ENCODE results near the gene ITGA3.

DNA sequence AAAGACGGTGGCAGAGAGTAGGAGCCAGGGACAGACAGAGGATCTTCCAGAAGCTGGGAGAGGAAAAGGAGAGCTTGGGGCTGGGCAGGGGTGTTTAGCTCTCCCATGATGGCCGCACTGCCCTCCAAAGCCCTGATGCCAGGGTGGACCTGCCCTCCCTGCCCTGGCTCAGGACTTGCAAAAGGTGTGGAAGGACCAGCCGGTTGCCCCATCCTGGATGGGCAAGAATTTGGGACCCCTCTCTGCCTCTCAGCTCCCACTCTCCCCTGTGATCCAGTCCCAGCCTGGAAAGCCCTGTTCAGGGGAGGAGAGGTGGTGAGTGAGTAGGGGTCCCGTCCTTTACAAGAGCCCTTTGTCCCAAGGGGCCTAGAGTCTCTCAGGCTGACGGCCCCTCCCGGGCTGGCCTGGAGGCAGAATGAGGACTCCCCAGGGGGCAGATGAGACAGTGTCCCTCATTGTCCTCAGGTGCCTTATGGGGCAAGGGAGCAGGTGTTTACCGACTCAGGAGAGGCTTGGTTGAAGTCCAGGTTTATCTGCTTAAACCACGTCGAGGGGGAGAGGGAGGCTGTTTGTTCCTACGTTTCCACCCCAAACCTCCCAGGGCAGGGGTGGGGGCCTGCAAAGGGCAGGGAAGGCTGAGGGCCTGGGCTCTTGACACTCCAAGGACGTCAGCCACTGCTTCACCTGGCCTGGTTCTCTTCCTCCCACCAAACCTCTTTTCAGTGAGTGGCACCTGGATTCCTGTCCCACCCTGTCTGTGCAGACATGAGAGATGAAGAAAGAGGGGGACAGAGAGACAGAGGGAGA is 19.3 kb upstream of the ITGA3 start:
- TF ChIP-seq, protein P1, sequence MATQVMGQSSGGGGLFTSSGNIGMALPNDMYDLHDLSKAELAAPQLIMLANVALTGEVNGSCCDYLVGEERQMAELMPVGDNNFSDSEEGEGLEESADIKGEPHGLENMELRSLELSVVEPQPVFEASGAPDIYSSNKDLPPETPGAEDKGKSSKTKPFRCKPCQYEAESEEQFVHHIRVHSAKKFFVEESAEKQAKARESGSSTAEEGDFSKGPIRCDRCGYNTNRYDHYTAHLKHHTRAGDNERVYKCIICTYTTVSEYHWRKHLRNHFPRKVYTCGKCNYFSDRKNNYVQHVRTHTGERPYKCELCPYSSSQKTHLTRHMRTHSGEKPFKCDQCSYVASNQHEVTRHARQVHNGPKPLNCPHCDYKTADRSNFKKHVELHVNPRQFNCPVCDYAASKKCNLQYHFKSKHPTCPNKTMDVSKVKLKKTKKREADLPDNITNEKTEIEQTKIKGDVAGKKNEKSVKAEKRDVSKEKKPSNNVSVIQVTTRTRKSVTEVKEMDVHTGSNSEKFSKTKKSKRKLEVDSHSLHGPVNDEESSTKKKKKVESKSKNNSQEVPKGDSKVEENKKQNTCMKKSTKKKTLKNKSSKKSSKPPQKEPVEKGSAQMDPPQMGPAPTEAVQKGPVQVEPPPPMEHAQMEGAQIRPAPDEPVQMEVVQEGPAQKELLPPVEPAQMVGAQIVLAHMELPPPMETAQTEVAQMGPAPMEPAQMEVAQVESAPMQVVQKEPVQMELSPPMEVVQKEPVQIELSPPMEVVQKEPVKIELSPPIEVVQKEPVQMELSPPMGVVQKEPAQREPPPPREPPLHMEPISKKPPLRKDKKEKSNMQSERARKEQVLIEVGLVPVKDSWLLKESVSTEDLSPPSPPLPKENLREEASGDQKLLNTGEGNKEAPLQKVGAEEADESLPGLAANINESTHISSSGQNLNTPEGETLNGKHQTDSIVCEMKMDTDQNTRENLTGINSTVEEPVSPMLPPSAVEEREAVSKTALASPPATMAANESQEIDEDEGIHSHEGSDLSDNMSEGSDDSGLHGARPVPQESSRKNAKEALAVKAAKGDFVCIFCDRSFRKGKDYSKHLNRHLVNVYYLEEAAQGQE (IDR thresholded peaks at IDR 0.05; ENCODE audit: low read depth): no peak
- TF ChIP-seq YY1 (IDR thresholded peaks at IDR 0.05; ENCODE audit: extremely low read depth, insufficient replicate concordance, low read depth, low read length) (no peak), EZH2phosphoT487 (IDR thresholded peaks at IDR 0.05; ENCODE audit: borderline replicate concordance) (no peak), POLR2AphosphoS5 (IDR thresholded peaks at IDR 0.05; ENCODE audit: low read depth, low read length) (no peak), EZH2 (IDR thresholded peaks at IDR 0.05) (no peak), CEBPB (IDR thresholded peaks at IDR 0.05; ENCODE audit: low read depth) (no peak), POLR2A (IDR thresholded peaks at IDR 0.05; ENCODE audit: borderline replicate concordance, extremely low read depth, insufficient read depth, insufficient read length) (no peak), ELF1 (IDR thresholded peaks at IDR 0.05; ENCODE audit: borderline replicate concordance, low read depth) (no peak)
- TF ChIP-seq, protein P2, sequence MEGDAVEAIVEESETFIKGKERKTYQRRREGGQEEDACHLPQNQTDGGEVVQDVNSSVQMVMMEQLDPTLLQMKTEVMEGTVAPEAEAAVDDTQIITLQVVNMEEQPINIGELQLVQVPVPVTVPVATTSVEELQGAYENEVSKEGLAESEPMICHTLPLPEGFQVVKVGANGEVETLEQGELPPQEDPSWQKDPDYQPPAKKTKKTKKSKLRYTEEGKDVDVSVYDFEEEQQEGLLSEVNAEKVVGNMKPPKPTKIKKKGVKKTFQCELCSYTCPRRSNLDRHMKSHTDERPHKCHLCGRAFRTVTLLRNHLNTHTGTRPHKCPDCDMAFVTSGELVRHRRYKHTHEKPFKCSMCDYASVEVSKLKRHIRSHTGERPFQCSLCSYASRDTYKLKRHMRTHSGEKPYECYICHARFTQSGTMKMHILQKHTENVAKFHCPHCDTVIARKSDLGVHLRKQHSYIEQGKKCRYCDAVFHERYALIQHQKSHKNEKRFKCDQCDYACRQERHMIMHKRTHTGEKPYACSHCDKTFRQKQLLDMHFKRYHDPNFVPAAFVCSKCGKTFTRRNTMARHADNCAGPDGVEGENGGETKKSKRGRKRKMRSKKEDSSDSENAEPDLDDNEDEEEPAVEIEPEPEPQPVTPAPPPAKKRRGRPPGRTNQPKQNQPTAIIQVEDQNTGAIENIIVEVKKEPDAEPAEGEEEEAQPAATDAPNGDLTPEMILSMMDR (IDR thresholded peaks at IDR 0.05 in 2 of 3, conservative IDR thresholded peaks at IDR 0.05 in 1 of 3; ENCODE audit: borderline replicate concordance in 1 of 3, insufficient read depth in 1 of 3, low read depth in 2 of 3, low read length in 2 of 3): no peak
- TF ChIP-seq, protein P3, sequence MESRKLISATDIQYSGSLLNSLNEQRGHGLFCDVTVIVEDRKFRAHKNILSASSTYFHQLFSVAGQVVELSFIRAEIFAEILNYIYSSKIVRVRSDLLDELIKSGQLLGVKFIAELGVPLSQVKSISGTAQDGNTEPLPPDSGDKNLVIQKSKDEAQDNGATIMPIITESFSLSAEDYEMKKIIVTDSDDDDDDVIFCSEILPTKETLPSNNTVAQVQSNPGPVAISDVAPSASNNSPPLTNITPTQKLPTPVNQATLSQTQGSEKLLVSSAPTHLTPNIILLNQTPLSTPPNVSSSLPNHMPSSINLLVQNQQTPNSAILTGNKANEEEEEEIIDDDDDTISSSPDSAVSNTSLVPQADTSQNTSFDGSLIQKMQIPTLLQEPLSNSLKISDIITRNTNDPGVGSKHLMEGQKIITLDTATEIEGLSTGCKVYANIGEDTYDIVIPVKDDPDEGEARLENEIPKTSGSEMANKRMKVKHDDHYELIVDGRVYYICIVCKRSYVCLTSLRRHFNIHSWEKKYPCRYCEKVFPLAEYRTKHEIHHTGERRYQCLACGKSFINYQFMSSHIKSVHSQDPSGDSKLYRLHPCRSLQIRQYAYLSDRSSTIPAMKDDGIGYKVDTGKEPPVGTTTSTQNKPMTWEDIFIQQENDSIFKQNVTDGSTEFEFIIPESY (IDR thresholded peaks at IDR 0.05; ENCODE audit: extremely low read depth, insufficient replicate concordance, low read length): no peak
- TF ChIP-seq, protein P4, sequence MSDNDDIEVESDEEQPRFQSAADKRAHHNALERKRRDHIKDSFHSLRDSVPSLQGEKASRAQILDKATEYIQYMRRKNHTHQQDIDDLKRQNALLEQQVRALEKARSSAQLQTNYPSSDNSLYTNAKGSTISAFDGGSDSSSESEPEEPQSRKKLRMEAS (IDR thresholded peaks at IDR 0.05): no peak
- TF ChIP-seq, protein P5, sequence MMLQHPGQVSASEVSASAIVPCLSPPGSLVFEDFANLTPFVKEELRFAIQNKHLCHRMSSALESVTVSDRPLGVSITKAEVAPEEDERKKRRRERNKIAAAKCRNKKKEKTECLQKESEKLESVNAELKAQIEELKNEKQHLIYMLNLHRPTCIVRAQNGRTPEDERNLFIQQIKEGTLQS (IDR thresholded peaks at IDR 0.05): no peak
